ENCODE results near the gene TTR. TPM values are rescaled to one million over a fixed set of nuclear protein-coding genes. Genes with fewer than 3 reads are reported as not detected.

The TTR gene
- 0.82 TPM for total RNA-seq

GRCh38 chr18:31591628-31592027, at the start of gene TTR:
TSS of gene TTR (plus strand) at chr18:31591877. CDS start at chr18:31591903, 26 bp downstream.
- FAIRE-seq (no peak), DNase-seq (ENCODE audit: low spot score in 2 of 2) (no peak)

- FAIRE-seq (no peak), DNase-seq (ENCODE audit: low spot score in 2 of 2) (no peak)
Measured at GRCh38 chr18:31546476-31546875, 45.2 kb upstream of the TTR start.

GRCh38 chr18:31548853-31549252, 42.8 kb upstream of the TTR start:
- DNase-seq (ENCODE audit: low spot score in 2 of 2): no peak
- FAIRE-seq: no peak

- DNase-seq (ENCODE audit: low spot score in 2 of 2): no peak
- FAIRE-seq: no peak
Measured at GRCh38 chr18:31549416-31549815, 42.3 kb upstream of the TTR start.

DNA sequence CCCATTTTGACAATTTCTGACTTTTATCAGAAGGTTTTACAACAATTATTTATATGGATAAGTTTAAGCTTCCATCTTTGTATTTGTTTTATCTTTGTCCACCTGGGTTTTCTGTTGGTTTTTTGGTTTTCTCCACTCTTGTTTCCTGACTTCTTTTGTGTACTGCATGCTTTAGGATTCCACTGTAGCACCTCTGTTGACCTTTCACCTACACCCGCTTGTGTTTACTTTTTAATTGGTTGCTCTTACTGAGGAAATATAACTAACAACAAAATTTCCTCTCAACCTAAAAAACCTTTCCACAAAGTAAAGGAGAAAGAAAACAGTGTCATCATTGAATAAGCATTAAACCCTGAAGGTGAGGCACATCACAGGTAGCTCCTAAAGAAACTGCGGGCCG, 39.8 kb upstream of the TTR start:
- DNase-seq (ENCODE audit: low spot score in 2 of 2): no peak
- no peak for FAIRE-seq

- no peak for FAIRE-seq
- DNase-seq (ENCODE audit: low spot score in 2 of 2): no peak
Measured at GRCh38 chr18:31553800-31554199, 37.9 kb upstream of the TTR start.

DNA sequence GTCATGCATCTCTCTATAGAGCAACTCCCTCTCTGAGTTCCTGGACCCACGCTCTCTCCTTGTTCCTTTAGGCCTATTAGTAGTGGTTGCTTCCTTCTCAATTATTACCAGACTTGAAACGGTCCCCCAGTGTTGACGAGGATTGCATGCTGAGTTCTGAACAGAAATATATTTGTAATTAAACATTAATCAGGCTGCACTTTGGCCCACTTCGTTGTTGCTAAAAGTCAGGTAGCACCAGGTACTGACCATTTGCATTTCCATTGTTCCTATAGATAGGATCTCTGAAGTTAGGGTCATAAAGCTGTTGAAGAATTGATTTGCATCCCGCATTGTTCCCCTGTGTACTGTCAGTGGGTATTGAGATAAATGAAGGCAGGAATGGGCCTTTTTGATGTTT, 36.9 kb upstream of the TTR start:
- FAIRE-seq (no peak), DNase-seq (ENCODE audit: low spot score in 2 of 2) (no peak)

- FAIRE-seq: peak; percentile 44
Measured at GRCh38 chr18:31555971-31556747, 35.5 kb upstream of the TTR start.

GRCh38 chr18:31557446-31557845, 34.2 kb upstream of the TTR start:
- FAIRE-seq (no peak), DNase-seq (ENCODE audit: low spot score in 2 of 2) (no peak)

More at GRCh38 chr18:31555971-31556747, 35.5 kb upstream of the TTR start:
- peak; percentile 12 to 49 for DNase-seq (ENCODE audit: low spot score in 2 of 2)

GRCh38 chr18:31558567-31558966, 33.1 kb upstream of the TTR start:
- FAIRE-seq (no peak), DNase-seq (ENCODE audit: low spot score in 2 of 2) (no peak)

DNA sequence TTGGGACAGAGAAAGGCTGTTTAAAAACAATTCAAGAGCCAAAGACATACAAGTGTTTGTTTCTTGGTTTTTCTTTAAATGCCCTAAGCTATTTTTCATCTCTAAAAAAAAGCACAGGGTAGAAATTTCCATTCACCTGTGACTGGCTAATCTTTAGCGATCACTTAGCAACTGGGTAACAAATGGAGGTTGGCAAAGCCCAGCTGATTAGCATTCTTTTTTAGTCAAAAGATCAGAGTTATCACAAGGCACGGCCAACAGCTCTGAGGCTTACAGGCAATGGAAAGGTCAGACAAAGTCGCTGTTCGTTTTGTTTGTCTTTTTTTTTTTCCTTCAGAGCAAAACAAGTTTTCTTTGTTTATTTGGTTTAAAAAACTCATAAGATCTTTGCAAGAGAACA, 29.0 kb upstream of the TTR start:
- DNase-seq (ENCODE audit: low spot score in 2 of 2) (no peak), FAIRE-seq (no peak)

DNA sequence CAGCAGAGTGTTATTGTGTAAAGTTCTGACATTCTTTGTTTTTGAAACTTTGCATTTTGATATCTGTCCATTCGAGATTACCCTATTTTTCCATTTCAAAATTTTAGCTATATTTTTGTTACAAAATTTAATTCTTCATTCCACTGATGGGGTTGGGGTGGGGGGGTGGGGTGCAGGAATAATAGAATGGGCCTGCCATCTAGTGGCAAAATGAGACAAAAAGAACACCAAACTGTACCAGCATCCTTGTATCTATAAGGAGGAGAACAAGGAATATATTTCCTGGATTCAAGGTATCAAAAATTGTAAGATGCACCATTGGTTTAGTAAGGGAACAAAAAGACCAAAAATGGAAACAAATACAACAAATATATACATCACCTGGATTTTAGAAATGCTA, 27.9 kb upstream of the TTR start:
- FAIRE-seq: no peak
- no peak for DNase-seq (ENCODE audit: low spot score in 2 of 2)

GRCh38 chr18:31565345-31565744, 26.3 kb upstream of the TTR start:
- FAIRE-seq (no peak), DNase-seq (ENCODE audit: low spot score in 2 of 2) (no peak)

DNA sequence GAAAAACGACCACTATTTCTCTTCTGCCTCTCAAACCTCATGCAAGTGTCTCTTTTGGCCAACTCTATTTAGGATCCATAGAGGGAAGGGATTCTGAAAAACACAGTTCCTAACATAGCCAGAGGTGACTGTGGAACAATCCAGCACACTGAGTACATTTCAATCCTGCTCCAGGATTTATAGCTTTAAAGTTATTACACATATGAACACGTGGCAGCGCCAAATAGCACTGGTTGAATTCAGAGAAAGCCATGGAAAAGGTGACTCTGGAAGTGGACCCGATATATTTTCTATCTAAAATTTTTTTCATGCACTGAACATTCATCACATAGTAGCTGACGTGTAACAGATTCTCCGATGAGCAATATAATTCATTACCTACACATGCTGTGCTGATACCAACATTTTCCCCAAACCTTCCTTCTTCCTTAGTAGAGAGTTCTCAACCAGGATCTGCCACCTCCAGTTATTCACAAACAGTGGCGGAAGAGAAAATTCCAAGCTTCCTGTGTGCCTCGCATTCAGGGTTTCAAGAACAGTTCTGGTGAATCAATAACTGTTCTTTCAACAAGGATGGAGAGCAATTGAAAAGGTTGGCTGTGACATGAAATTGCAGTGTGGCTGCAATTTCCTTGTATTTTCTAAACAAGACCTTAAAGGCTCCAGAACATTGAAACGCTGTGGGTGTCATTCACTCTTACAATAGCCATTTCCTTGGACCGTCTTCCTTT, 25.7 kb upstream of the TTR start:
- no peak for FAIRE-seq
- no peak for DNase-seq (ENCODE audit: low spot score in 2 of 2)

DNA sequence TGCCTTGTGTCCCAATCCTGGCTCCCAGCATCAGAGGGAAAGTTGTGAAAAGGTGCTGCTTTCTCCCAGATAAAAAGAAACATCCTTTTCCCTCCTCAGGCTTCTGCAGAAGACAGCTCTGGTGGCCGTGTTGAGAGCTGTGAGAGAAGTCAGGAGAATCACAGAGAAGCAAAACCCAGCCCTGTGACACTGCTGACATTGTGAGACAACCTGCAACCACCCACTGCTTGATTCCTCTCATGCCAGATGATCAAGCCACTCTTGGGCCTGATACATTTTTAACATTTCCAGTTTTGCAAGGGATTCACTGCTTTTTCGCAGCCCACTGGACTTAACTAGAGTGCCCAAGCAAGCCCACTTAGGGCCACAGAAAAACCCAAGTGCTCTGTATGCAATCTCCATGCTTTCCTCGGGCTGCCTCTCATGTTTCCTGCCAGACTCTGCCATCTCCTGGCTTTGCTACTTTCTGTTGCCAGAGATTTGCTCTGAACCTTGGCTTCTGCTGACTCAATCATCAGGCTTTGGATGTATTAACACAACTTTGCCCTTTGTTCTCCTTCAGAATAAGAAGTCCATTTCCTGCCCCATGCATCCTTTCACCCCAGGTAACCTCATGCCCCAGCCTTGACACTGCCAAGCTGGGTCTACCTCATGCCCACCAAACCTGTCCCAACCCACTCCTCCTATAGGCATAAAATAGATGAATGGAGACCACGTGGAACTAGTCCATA, 24.9 kb upstream of the TTR start:
- FAIRE-seq (no peak), DNase-seq (ENCODE audit: low spot score in 2 of 2) (no peak)

- no peak for DNase-seq (ENCODE audit: low spot score in 2 of 2)
- FAIRE-seq: no peak
Measured at GRCh38 chr18:31572368-31572767, 19.3 kb upstream of the TTR start.

DNA sequence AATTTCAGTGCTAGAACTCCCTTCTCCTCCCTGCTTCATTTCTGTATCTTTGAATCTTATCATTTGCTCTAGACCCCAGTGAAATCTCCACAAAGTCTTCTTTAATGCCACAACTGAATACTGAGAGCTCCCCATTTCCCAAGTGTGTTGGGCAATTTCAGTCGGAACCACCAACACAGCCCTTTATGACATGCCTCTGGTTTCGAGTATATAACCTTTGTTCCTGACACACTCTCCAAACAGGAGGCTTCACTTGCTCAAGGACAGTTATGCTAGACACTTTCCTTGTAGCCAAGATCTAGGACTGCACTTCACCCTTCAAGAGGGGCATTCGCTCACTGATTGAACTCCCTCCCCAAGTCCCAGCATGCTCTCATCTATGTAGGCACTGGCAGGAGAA, 18.6 kb upstream of the TTR start:
- FAIRE-seq (no peak), DNase-seq (ENCODE audit: low spot score in 2 of 2) (no peak)

- DNase-seq (ENCODE audit: low spot score in 2 of 2): no peak
- no peak for FAIRE-seq
Measured at GRCh38 chr18:31574359-31574758, 17.3 kb upstream of the TTR start.

GRCh38 chr18:31575515-31576257, 16.0 kb upstream of the TTR start:
- FAIRE-seq (no peak), DNase-seq (ENCODE audit: low spot score in 2 of 2) (no peak)

DNA sequence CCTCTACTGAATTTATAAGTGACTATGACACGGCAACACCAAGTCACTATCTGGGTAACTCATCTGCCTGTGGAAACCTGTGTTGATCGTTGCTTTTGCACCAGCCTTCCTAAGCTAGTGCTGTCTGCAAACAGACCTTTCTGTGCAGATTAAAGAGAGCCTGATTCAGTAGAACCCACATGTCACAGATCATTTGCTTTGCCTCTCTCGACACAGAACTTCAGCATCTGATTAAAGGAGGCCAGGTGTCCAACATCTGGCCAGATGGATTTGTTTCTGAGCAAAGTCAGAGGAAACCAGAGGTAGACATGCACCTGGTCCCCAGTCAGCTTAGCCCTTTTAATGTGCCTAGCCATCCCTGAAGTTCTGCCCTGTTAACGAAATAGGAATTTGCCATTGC, 15.0 kb upstream of the TTR start:
- FAIRE-seq (no peak), DNase-seq (ENCODE audit: low spot score in 2 of 2) (no peak)

GRCh38 chr18:31577195-31577594, 14.5 kb upstream of the TTR start:
- DNase-seq (ENCODE audit: low spot score in 2 of 2) (no peak), FAIRE-seq (no peak)

Data from frontal cortex (tissue), 4 donors.